ENCODE data around the gene DGKI. TPM values are rescaled to one million over a fixed set of nuclear protein-coding genes. Genes with fewer than 3 reads are reported as not detected.

Gene DGKI
- total RNA-seq, 1 experiment from 2014 or later, result 0.15 TPM

DNA sequence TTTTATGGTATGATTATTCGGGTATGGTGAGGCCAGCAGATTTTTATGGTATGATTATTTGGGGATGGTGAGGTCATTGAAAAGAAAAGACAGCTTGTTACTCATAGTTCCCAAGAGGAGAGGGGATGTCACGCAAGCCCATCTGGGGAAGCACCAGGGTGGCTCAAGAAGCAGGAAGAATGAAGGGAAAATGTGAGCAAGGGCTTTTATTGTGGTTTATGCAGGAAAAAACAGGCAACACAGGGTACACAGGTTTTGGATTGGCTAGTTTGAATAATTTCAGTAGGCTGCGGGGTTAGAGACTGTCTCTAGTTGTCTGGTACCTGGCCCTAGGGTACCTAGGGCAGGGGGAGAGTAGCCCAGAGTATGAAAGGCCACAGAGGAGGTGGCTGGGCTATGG is 26.8 kb upstream of the DGKI start (continued):
- no peak for TF ChIP-seq REST (IDR thresholded peaks at IDR 0.05; ENCODE audit: low read depth)
- TF ChIP-seq POLR2AphosphoS5 (IDR thresholded peaks at IDR 0.05; ENCODE audit: low read depth, low read length), result no peak
- TF ChIP-seq EZH2phosphoT487 (IDR thresholded peaks at IDR 0.05; ENCODE audit: borderline replicate concordance), result no peak
- TF ChIP-seq FOSL1 (IDR thresholded peaks at IDR 0.05; ENCODE audit: low read depth), result no peak
- no peak for TF ChIP-seq ELF1 (IDR thresholded peaks at IDR 0.05; ENCODE audit: borderline replicate concordance, low read depth)
- TF ChIP-seq SRF (IDR thresholded peaks at IDR 0.05; ENCODE audit: low read depth), result no peak
- no peak for TF ChIP-seq CBX3 (IDR thresholded peaks at IDR 0.05; ENCODE audit: low read depth)
- TF ChIP-seq EGR1 (IDR thresholded peaks at IDR 0.05; ENCODE audit: low read depth), result no peak
- TF ChIP-seq ZNF274 (IDR thresholded peaks at IDR 0.05; ENCODE audit: low read depth, low read length), result no peak

- H3K36me3 ChIP-seq (ENCODE audit: control insufficient read depth in 1 of 2, insufficient read depth in 2 of 2, low read length in 2 of 2), result no peaks in the 10 kb centered on the region; a peak in 1 of 4 replicates
- H3K79me2 ChIP-seq (ENCODE audit: insufficient read depth, low read length), result no peaks in the 10 kb centered on the region
- DNase-seq (ENCODE audit: low read depth, low spot score), result no peak
- H4K20me1 ChIP-seq (ENCODE audit: insufficient read depth), result no peaks in the 10 kb centered on the region
- no peak overlapping the region for H3K4me2 ChIP-seq (ENCODE audit: low read length)
- ChIA-PET POLR2A (no interaction called here), RAD21 (ENCODE audit: low non-redundant PET in 1 of 2, low total read pairs in 2 of 2, uncharacterized antibody in 2 of 2, unreplicated experiment in 2 of 2) (no interaction called here), CTCF (no interaction called here)
- no peak overlapping the region for H3K9ac ChIP-seq (ENCODE audit: low read length)
- intact Hi-C loops (cut with micrococcal nuclease), result no loop called here
- BruUV-seq (replicated peaks), result no TSS peak
- H2AFZ ChIP-seq (ENCODE audit: low read depth, low read length, poor library complexity, severe bottlenecking), result no peak overlapping the region
- H3K9me2 ChIP-seq (ENCODE audit: insufficient read depth), result no peaks in the 10 kb centered on the region
- 0 out of 4 replicates have a peak, but pooled peaks cover 0 to 4% of the 10 kb centered on the region in 2 experiments for H3K9me3 ChIP-seq (ENCODE audit: control insufficient read depth in 1 of 2, insufficient read depth in 1 of 2, low read depth in 1 of 2, low read length in 2 of 2)
- TF ChIP-seq POLR2AphosphoS5 (IDR thresholded peaks at IDR 0.05; ENCODE audit: low read depth, low read length) (no peak), ELF1 (IDR thresholded peaks at IDR 0.05; ENCODE audit: borderline replicate concordance, low read depth) (no peak), EZH2 (IDR thresholded peaks at IDR 0.05) (no peak), CEBPB (IDR thresholded peaks at IDR 0.05; ENCODE audit: low read depth) (no peak), TCF7L2 (IDR thresholded peaks at IDR 0.05; ENCODE audit: borderline replicate concordance, extremely low read depth, insufficient read depth, insufficient read length) (no peak), EZH2phosphoT487 (IDR thresholded peaks at IDR 0.05; ENCODE audit: borderline replicate concordance) (no peak), YY1 (IDR thresholded peaks at IDR 0.05; ENCODE audit: extremely low read depth, insufficient replicate concordance, low read depth, low read length) (no peak), JUND (IDR thresholded peaks at IDR 0.05) (no peak), FOSL1 (IDR thresholded peaks at IDR 0.05; ENCODE audit: low read depth) (no peak)
- no peak overlapping the region for H3K4me3 ChIP-seq (replicated peaks in 1 of 2; ENCODE audit: low read depth in 1 of 2, low read length in 2 of 2)
- no peaks in the 10 kb centered on the region for H3K27me3 ChIP-seq (ENCODE audit: insufficient read depth, low read length)
- no peak overlapping the region for H3K27ac ChIP-seq (ENCODE audit: low read depth, low read length)
- H3K4me1 ChIP-seq (ENCODE audit: control insufficient read depth in 1 of 2, insufficient read depth in 2 of 2, low read length in 2 of 2), result no peaks in the 10 kb centered on the region
- no peak for ATAC-seq
Measured at GRCh38 chr7:137871170-137871915, 24.6 kb upstream of the DGKI start.

Data from HCT116 (cell line).